Neural crest cell (in vitro differentiated cells): ENCODE results near the gene CNTNAP2. TPM values are rescaled to one million over a fixed set of nuclear protein-coding genes. Genes with fewer than 3 reads are reported as not detected.
"Not testable (repeated sequence)": the region's sequence is repeated elsewhere in the genome, so short reads cannot be mapped to it uniquely, and the experiment has no call there.

Source experiments
- DNase-seq: peaks from one replicate; pipeline ENCODE4 v3.0.0; 2021; ENCODE audit warnings: low read depth, mixed read lengths, low spot score
- H3K27ac Mint-ChIP-seq: one replicate; pipeline ENCODE4 v1.8.0; 2021; ENCODE audit warnings: mild to moderate bottlenecking, mixed read lengths; ENCODE audit not compliant: unreplicated experiment
- H3K27me3 Mint-ChIP-seq: 2 replicates; pipeline ENCODE4 v1.8.0; 2021; ENCODE audit warnings: low read depth, mild to moderate bottlenecking, mixed read lengths
- H3K36me3 Mint-ChIP-seq: 2 replicates; pipeline ENCODE4 v1.8.0; 2021; ENCODE audit warnings: low read depth, mild to moderate bottlenecking, mixed read lengths
- H3K4me1 Mint-ChIP-seq: 2 replicates; pipeline ENCODE4 v1.8.0; 2021; ENCODE audit warnings: mixed read lengths
- H3K4me3 Mint-ChIP-seq: one replicate; pipeline ENCODE4 v1.8.0; 2021; ENCODE audit warnings: mild to moderate bottlenecking, mixed read lengths
- H3K9me3 Mint-ChIP-seq: 2 replicates; pipeline ENCODE4 v1.8.0; 2021; ENCODE audit warnings: mixed read lengths
- CTCF ChIP-seq: fragments of 200-600 bp; sonication (generic); conservative IDR thresholded peaks from 2 replicates; pipeline ENCODE4 v1.5.0; 2021; ENCODE audit warnings: antibody characterized with exemption, mild to moderate bottlenecking
- total RNA-seq: library from RNA; stranded (reverse); gene quantifications from 2 replicates; pipeline ENCODE4 v1.2.1, GENCODE V29; 2021

Gene CNTNAP2
- total RNA-seq, 1 donor from 2014 or later = 12.9 TPM

- H3K4me1 Mint-ChIP-seq = no peaks in the 10 kb centered on the region
- H3K4me3 Mint-ChIP-seq = no peak overlapping the region
- no peak for TF ChIP-seq CTCF
- no peaks in the 10 kb centered on the region for H3K9me3 Mint-ChIP-seq
- no peak overlapping the region for H3K27ac Mint-ChIP-seq
- H3K27me3 Mint-ChIP-seq = no peaks in the 10 kb centered on the region
- H3K36me3 Mint-ChIP-seq = no peaks in the 10 kb centered on the region
- no peak for DNase-seq
Observed at GRCh38 chr7:146235195-146235594, 118.6 kb downstream of the CNTNAP2 start.

GRCh38 chr7:146242661-146243060 lies 126.1 kb downstream of the CNTNAP2 start:
- Mint-ChIP-seq H3K27ac (no peak overlapping the region), H3K4me3 (no peak overlapping the region), H3K4me1 (no peaks in the 10 kb centered on the region), H3K36me3 (no peaks in the 10 kb centered on the region), H3K9me3 (no peaks in the 10 kb centered on the region), H3K27me3 (peaks cover 27% of the 10 kb centered on the region)
- TF ChIP-seq CTCF = no peak
- DNase-seq = no peak

GRCh38 chr7:146247991-146248390 lies 131.4 kb downstream of the CNTNAP2 start:
- peaks cover 44% of the 10 kb centered on the region for H3K27me3 Mint-ChIP-seq
- H3K27ac Mint-ChIP-seq, H3K9me3 Mint-ChIP-seq, DNase-seq, H3K36me3 Mint-ChIP-seq: not testable (repeated sequence)
- peaks cover 12% of the 10 kb centered on the region for H3K4me1 Mint-ChIP-seq
- H3K4me3 Mint-ChIP-seq = peak overlapping the region; percentile 66

GRCh38 chr7:146248744-146249143 lies 132.1 kb downstream of the CNTNAP2 start:
- peaks cover 44% of the 10 kb centered on the region for H3K27me3 Mint-ChIP-seq

GRCh38 chr7:146249272-146249671 lies 132.7 kb downstream of the CNTNAP2 start:
- peaks cover 3% of the 10 kb centered on the region for H3K36me3 Mint-ChIP-seq
- H3K27ac Mint-ChIP-seq = no peak overlapping the region
- H3K9me3 Mint-ChIP-seq = no peaks in the 10 kb centered on the region
- H3K27me3 Mint-ChIP-seq = peaks cover 42% of the 10 kb centered on the region
- no peak for TF ChIP-seq CTCF
- DNase-seq = no peak
- H3K4me3 Mint-ChIP-seq = no peak overlapping the region
- H3K4me1 Mint-ChIP-seq = peaks cover 12% of the 10 kb centered on the region

More at GRCh38 chr7:146248744-146249143, 132.1 kb downstream of the CNTNAP2 start:
- Mint-ChIP-seq H3K4me1 (peaks cover 12% of the 10 kb centered on the region), H3K4me3 (peak overlapping the region; percentile 66)
- H3K36me3 Mint-ChIP-seq, DNase-seq, H3K27ac Mint-ChIP-seq, H3K9me3 Mint-ChIP-seq: not testable (repeated sequence)

GRCh38 chr7:146255609-146256008 lies 139.0 kb downstream of the CNTNAP2 start:
- H3K36me3 Mint-ChIP-seq = no peaks in the 10 kb centered on the region
- no peak for TF ChIP-seq CTCF
- H3K27me3 Mint-ChIP-seq = peaks cover 1% of the 10 kb centered on the region
- no peak overlapping the region for H3K4me3 Mint-ChIP-seq
- H3K9me3 Mint-ChIP-seq = peaks cover 2% of the 10 kb centered on the region
- DNase-seq = no peak
- H3K27ac Mint-ChIP-seq = no peak overlapping the region
- no peaks in the 10 kb centered on the region for H3K4me1 Mint-ChIP-seq

GRCh38 chr7:146262527-146262926 lies 145.9 kb downstream of the CNTNAP2 start:
- Mint-ChIP-seq H3K27me3 (no peaks in the 10 kb centered on the region), H3K4me3 (no peak overlapping the region), H3K27ac (no peak overlapping the region), H3K36me3 (no peaks in the 10 kb centered on the region), H3K4me1 (no peaks in the 10 kb centered on the region), H3K9me3 (peaks cover 2% of the 10 kb centered on the region)
- DNase-seq = no peak
- TF ChIP-seq CTCF = no peak
